Measurements from ENCODE around the gene RPL35. TPM values are rescaled to one million over a fixed set of nuclear protein-coding genes. Genes with fewer than 3 reads are reported as not detected.

The RPL35 gene
- polyA plus RNA-seq, 1 of the 3 experiments (the other 2 are of a cell fraction), result 5,348 TPM

DNA sequence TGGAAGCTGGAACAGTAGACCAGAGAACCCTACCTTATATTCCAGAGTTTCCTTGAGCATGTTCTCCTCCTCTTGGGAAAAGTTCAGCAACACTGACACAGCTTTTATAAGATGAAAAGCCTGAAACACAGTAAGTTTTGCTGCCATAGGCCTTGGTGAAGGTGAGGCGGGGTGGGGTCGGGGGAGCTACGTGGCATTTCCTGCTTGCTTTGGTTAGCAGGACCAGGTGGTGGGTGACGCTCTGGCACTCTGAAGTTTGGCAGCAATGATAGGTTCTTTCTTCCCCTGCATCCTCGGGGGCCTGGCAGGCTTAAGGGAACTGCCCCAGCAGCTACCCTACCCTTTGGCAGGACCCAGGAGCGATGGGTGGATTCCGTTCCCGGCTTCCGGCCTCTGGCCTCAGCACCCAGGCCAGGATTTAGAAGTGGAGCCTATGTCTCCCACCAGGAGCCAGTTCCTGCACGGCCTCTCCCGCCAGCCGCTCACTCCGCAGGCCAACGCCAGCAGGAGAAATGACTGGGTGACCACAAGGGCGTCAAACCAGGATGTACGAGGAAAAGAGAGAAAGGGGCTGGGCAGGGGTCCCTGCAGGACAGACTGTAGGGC lies 19.5 kb upstream of the RPL35 start:
- POLR2A ChIA-PET, result no interaction called here
- Histone ChIP-seq H4K20me1 (ENCODE audit: insufficient read depth) (0 out of 2 replicates have a peak, but pooled peaks cover 6% of the 10 kb centered on the region), H2AFZ (ENCODE audit: low read depth) (no peak overlapping the region), H3F3A (replicated peaks; ENCODE audit: insufficient read depth) (peaks cover 21% of the 10 kb centered on the region), H3K9me2 (no peaks in the 10 kb centered on the region), H3K4me2 (no peak overlapping the region), H3K36me3 (replicated peaks in 1 of 2; ENCODE audit: control insufficient read depth in 1 of 2, insufficient read depth in 2 of 2, low read length in 1 of 2) (peaks cover 32 to 75% of the 10 kb centered on the region in 2 experiments), H3K27ac (ENCODE audit: low read depth in 2 of 2, low read length in 1 of 2) (no peak overlapping the region), H3K4me1 (ENCODE audit: control insufficient read depth in 1 of 2, insufficient read depth in 2 of 2, low read depth in 1 of 2, low read length in 1 of 2) (no peaks in the 10 kb centered on the region), H3K79me2 (ENCODE audit: insufficient read depth) (peaks cover 9% of the 10 kb centered on the region; the same call in 1 of the 2 replicates), H3K9me3 (no peaks in the 10 kb centered on the region), H3K4me3 (ENCODE audit: low read depth in 2 of 2, low read length in 1 of 2) (no peak overlapping the region), H3K9ac (no peak overlapping the region), H3K27me3 (ENCODE audit: insufficient read depth) (no peaks in the 10 kb centered on the region)
- DNase-seq, result no peak
- CTCF ChIA-PET, result interaction anchor here (0.7 to 2.1 kb wide), 2 partner anchors 12 to 109 kb away, joined by 5 to 7 read pairs; no protein-coding TSS in a partner anchor
- WGBS (ENCODE audit: low lambda C conversion rate), result 93% methylated on average over 15 of the region's 16 CpGs
- TF ChIP-seq RAD21 (IDR thresholded peaks at IDR 0.05; ENCODE audit: low read length), result no peak
- TF ChIP-seq GATA2 (CRISPR knock-in tag; IDR thresholded peaks at IDR 0.05), result no peak
- TF ChIP-seq, protein P1, sequence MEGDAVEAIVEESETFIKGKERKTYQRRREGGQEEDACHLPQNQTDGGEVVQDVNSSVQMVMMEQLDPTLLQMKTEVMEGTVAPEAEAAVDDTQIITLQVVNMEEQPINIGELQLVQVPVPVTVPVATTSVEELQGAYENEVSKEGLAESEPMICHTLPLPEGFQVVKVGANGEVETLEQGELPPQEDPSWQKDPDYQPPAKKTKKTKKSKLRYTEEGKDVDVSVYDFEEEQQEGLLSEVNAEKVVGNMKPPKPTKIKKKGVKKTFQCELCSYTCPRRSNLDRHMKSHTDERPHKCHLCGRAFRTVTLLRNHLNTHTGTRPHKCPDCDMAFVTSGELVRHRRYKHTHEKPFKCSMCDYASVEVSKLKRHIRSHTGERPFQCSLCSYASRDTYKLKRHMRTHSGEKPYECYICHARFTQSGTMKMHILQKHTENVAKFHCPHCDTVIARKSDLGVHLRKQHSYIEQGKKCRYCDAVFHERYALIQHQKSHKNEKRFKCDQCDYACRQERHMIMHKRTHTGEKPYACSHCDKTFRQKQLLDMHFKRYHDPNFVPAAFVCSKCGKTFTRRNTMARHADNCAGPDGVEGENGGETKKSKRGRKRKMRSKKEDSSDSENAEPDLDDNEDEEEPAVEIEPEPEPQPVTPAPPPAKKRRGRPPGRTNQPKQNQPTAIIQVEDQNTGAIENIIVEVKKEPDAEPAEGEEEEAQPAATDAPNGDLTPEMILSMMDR (IDR thresholded peaks at IDR 0.05), result no peak
- TF ChIP-seq NRF1 (IDR thresholded peaks at IDR 0.05; ENCODE audit: low read depth, low read length), result no peak
- TF ChIP-seq RFX5 (IDR thresholded peaks at IDR 0.05; ENCODE audit: low read length), result no peak

DNA sequence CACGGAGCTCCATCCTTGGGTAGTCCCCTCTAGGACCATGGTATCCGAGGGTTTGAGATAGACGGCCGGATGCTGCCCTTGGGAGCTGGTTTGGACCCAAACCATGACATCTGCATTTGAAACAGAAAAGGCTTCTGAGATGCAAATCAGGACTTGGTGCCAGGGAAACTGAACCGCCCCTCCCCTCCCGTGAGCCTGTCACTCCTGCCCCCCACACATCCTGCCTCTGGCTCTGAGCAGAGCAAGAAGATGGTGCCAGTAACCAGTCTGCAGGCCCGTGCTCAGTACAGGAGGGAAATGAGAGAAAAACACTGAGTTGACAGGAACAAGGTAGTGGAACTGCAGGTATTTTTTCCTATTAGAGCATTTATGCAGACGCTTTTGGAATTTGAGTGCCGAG lies 18.7 kb upstream of the RPL35 start:
- 82% methylated on average over 9 of the region's 9 CpGs for WGBS (ENCODE audit: low lambda C conversion rate)
- ChIA-PET POLR2A (no interaction called here), CTCF (interaction anchor here (2.1 kb wide), 1 partner anchor 108 kb away, joined by 7 read pairs; no protein-coding TSS in a partner anchor)
- TF ChIP-seq RCOR1 (IDR thresholded peaks at IDR 0.05; ENCODE audit: low read length), result no peak
- no peak for TF ChIP-seq GABPA (IDR thresholded peaks at IDR 0.05; ENCODE audit: low read depth)
- TF ChIP-seq TAF1 (IDR thresholded peaks at IDR 0.05; ENCODE audit: borderline replicate concordance, low read depth, low read length), result no peak
- TF ChIP-seq, protein P2, sequence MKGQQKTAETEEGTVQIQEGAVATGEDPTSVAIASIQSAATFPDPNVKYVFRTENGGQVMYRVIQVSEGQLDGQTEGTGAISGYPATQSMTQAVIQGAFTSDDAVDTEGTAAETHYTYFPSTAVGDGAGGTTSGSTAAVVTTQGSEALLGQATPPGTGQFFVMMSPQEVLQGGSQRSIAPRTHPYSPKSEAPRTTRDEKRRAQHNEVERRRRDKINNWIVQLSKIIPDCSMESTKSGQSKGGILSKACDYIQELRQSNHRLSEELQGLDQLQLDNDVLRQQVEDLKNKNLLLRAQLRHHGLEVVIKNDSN (IDR thresholded peaks at IDR 0.05; ENCODE audit: borderline replicate concordance, low read depth), result no peak
- TF ChIP-seq RXRA (IDR thresholded peaks at IDR 0.05; ENCODE audit: borderline replicate concordance, low read depth), result no peak
- no peak for TF ChIP-seq TCF12 (IDR thresholded peaks at IDR 0.05)
- no peak for TF ChIP-seq FOXM1 (IDR thresholded peaks at IDR 0.05; ENCODE audit: low read depth)
- H3F3A ChIP-seq (replicated peaks; ENCODE audit: insufficient read depth), result peaks cover 21% of the 10 kb centered on the region
- no peak overlapping the region for H3K4me3 ChIP-seq (ENCODE audit: low read depth in 2 of 2, low read length in 1 of 2)
- H3K9me3 ChIP-seq, result no peaks in the 10 kb centered on the region
- peaks cover 32 to 76% of the 10 kb centered on the region in 2 experiments for H3K36me3 ChIP-seq (replicated peaks in 1 of 2; ENCODE audit: control insufficient read depth in 1 of 2, insufficient read depth in 2 of 2, low read length in 1 of 2)
- H4K20me1 ChIP-seq (ENCODE audit: insufficient read depth), result 0 out of 2 replicates have a peak, but pooled peaks cover 6% of the 10 kb centered on the region
- H3K4me1 ChIP-seq (ENCODE audit: control insufficient read depth in 1 of 2, insufficient read depth in 2 of 2, low read depth in 1 of 2, low read length in 1 of 2), result no peaks in the 10 kb centered on the region
- H3K27ac ChIP-seq (ENCODE audit: low read depth in 2 of 2, low read length in 1 of 2), result no peak overlapping the region
- H3K79me2 ChIP-seq (ENCODE audit: insufficient read depth), result peaks cover 16% of the 10 kb centered on the region; the same call in 1 of the 2 replicates
- H3K9ac ChIP-seq, result no peak overlapping the region
- no peaks in the 10 kb centered on the region for H3K9me2 ChIP-seq
- DNase-seq, result no peak
- no peaks in the 10 kb centered on the region for H3K27me3 ChIP-seq (ENCODE audit: insufficient read depth)
- no peak overlapping the region for H3K4me2 ChIP-seq
- no peak overlapping the region for H2AFZ ChIP-seq (ENCODE audit: low read depth)

Measured in SK-N-SH (cell line).